B cell (primary cell): ENCODE data around the gene RASSF9. TPM values are rescaled to one million over a fixed set of nuclear protein-coding genes. Genes with fewer than 3 reads are reported as not detected.

Source experiments
- ATAC-seq: fragments of 200-7000 bp; cut with Tn5 transposase; one replicate; pipeline ENCODE4 v1.10.0; 2021; ENCODE audit warnings: low read depth, mild to moderate bottlenecking, moderate number of reproducible peaks, moderate library complexity
- CTCF ChIA-PET: fragments of 350-600 bp; sonication (Branson Sonifier 250); formaldehyde crosslinking; loops from one replicate; lab custom pipeline; 2021; ENCODE audit warnings: antibody characterized with exemption, inconsistent platforms; lab: Charles Lee
- POLR2A ChIA-PET: fragments of 350-600 bp; sonication (Branson Sonifier 250); formaldehyde crosslinking; loops from one replicate; lab custom pipeline; 2021; ENCODE audit warnings: antibody characterized with exemption; lab: Charles Lee
- DNase-seq: peaks from one replicate; pipeline ENCODE4 v3.0.0; 2013
- H2AFZ ChIP-seq: 2 replicates; pipeline ENCODE4 v1.6.1; 2012; ENCODE audit warnings: mild to moderate bottlenecking, low read depth, low read length; ENCODE audit not compliant: insufficient read depth, poor library complexity, severe bottlenecking
- H3K27ac ChIP-seq, 2 donors: 1 replicate in 1 of 2; 2 replicates in 1 of 2; pipeline ENCODE4 v1.5.1; 2012 to 2013; ENCODE audit warnings: low read length in 2 of 2, mild to moderate bottlenecking in 2 of 2, moderate library complexity in 1 of 2
- H3K27me3 ChIP-seq, 4 experiments: fragments of 200-600 bp in 1 of 4; sonication (generic) in 1 of 4; replicated peaks in 1 of 4; 1 replicate in 2 of 4; 2 replicates in 2 of 4; pipeline versions ENCODE4 v1.6.1 to v1.7.0; 2013 to 2016; ENCODE audit warnings: low read length in 3 of 4, mild to moderate bottlenecking in 2 of 4, mixed read lengths in 1 of 4, moderate library complexity in 1 of 4; ENCODE audit not compliant: insufficient read depth in 4 of 4, control insufficient read depth in 3 of 4; ENCODE audit errors: control extremely low read depth in 1 of 4
- H3K36me3 ChIP-seq, 2 experiments: replicated peaks in 1 of 2; 1 replicate in 1 of 2; 2 replicates in 1 of 2; pipeline versions ENCODE4 v1.6.1 to v1.7.1; 2013; ENCODE audit warnings: low read length in 1 of 2; ENCODE audit not compliant: insufficient read depth in 2 of 2, control insufficient read depth in 1 of 2; ENCODE audit errors: control extremely low read depth in 1 of 2, extremely low read depth in 1 of 2
- H3K4me1 ChIP-seq, 2 donors: fragments of 200-600 bp in 1 of 2; sonication (generic) in 1 of 2; 1 replicate in 1 of 2; 2 replicates in 1 of 2; pipeline versions ENCODE4 v1.5.1 to v1.6.1; 2013 to 2017; ENCODE audit warnings: low read length in 2 of 2; ENCODE audit not compliant: control insufficient read depth in 2 of 2, insufficient read depth in 2 of 2
- H3K4me2 ChIP-seq: replicated peaks from 2 replicates; pipeline ENCODE3; 2012; ENCODE audit warnings: mild to moderate bottlenecking, low read depth, low read length; ENCODE audit not compliant: poor library complexity, severe bottlenecking
- H3K4me3 ChIP-seq, 5 experiments: fragments of 200-600 bp in 1 of 5; sonication (generic) in 1 of 5; 1 replicate in 3 of 5; 2 replicates in 2 of 5; pipeline versions ENCODE4 v1.5.1 to v1.7.0; 2011 to 2016; ENCODE audit warnings: low read length in 4 of 5, mild to moderate bottlenecking in 4 of 5, low read depth in 2 of 5, control low read depth in 1 of 5, moderate library complexity in 1 of 5; ENCODE audit not compliant: insufficient read depth in 1 of 5; ENCODE audit errors: control extremely low read depth in 1 of 5, extremely low read depth in 1 of 5
- H3K79me2 ChIP-seq: fragments of 200-600 bp; sonication (generic); one replicate; pipeline ENCODE4 v1.6.0; 2016; ENCODE audit warnings: low read length; ENCODE audit not compliant: control insufficient read depth, insufficient read depth
- H3K9ac ChIP-seq: fragments of 200-600 bp; sonication (generic); 2 replicates; pipeline ENCODE4 v1.6.1; 2017; ENCODE audit warnings: mild to moderate bottlenecking, low read length, moderate library complexity
- H3K9me3 ChIP-seq, 3 donors: one replicate each; pipeline versions ENCODE4 v1.6.1 to v1.7.1; 2013; ENCODE audit warnings: low read length in 2 of 3; ENCODE audit not compliant: control insufficient read depth in 2 of 3, insufficient read depth in 1 of 3; ENCODE audit errors: control extremely low read depth in 1 of 3
- H4K20me1 ChIP-seq: 2 replicates; pipeline ENCODE4 v1.6.0; 2012; ENCODE audit warnings: mild to moderate bottlenecking, low read length; ENCODE audit not compliant: insufficient read depth, control insufficient read depth, poor library complexity, severe bottlenecking
- H3K27ac Mint-ChIP-seq: one replicate; pipeline ENCODE4 v1.8.0; 2021; ENCODE audit warnings: mixed read lengths
- H3K27me3 Mint-ChIP-seq: one replicate; pipeline ENCODE4 v1.8.0; 2021; ENCODE audit warnings: mixed read lengths
- H3K4me1 Mint-ChIP-seq: one replicate; pipeline ENCODE4 v1.8.0; 2021; ENCODE audit warnings: mixed read lengths
- H3K4me3 Mint-ChIP-seq: one replicate; pipeline ENCODE4 v1.8.0; 2021; ENCODE audit warnings: mixed read lengths
- H3K9me3 Mint-ChIP-seq: one replicate; pipeline ENCODE4 v1.8.0; 2022; ENCODE audit warnings: mixed read lengths; ENCODE audit not compliant: insufficient read depth
- EZH2 ChIP-seq: IDR thresholded peaks from 2 replicates; pipeline ENCODE4 v1.6.1; 2012; ENCODE audit warnings: borderline replicate concordance, low read depth, mild to moderate bottlenecking, moderate library complexity, low read length; ENCODE audit not compliant: insufficient read depth, poor library complexity, severe bottlenecking
- WGBS: methylation state at CpG from one replicate; pipeline ENCODE4 v1.1.5; 2013; ENCODE audit warnings: missing lambda C conversion rate; ENCODE audit not compliant: insufficient coverage; 5-methylcytosine and 5-hydroxymethylcytosine counted together
- intact Hi-C: fragments of 100-400 bp; cut with micrococcal nuclease; formaldehyde crosslinking; loops from one replicate; pipeline ENCODE4 v1.10.0; 2022
- polyA plus RNA-seq: library from polyadenylated mRNA; depleted of rRNA; stranded (reverse); fragments of >200 nt; gene quantifications from 2 replicates; pipeline ENCODE4 v1.2.3, GENCODE V29; 2012
- total RNA-seq, 2 donors: library from RNA; stranded (reverse); fragments of 120-200 nt in 1 of 2; gene quantifications; 1 replicate in 1 of 2; 2 replicates in 1 of 2; pipeline versions ENCODE4 v1.2.3 to v1.2.4, GENCODE V29; 2013 to 2022
- TF ChIP-seq, protein P1 (sequence below): fragments of 200-600 bp; IDR thresholded peaks from one replicate; pipeline ENCODE4 v1.8.0; 2022; ENCODE audit warnings: antibody characterized with exemption, mild to moderate bottlenecking

Gene RASSF9
- total and polyA plus RNA-seq, 2 donors (not counting 1 experiment from before 2014, with no cell fraction given), result not detected

DNA sequence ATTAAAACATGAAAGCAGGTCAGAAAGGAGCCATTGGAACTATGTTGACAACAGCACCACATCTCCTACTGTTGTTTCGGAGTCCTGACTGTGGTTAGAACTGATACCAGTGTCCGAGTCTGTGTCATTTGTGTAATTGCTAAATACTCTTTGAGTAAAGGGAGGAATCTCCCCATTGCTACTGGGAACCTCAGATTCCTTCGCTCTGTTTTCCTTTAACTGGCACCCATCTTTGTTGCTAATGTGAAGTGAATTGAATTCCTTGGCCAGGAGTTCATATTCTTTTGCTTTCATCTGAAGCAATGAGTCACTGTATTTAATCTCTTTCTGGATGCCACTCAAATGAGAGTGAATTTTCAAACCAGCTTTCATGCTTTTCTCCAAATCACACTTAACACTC is 31.5 kb downstream of the RASSF9 start:
- Mint-ChIP-seq H3K27me3 (no peaks in the 10 kb centered on the region), H3K4me1 (no peaks in the 10 kb centered on the region), H3K27ac (no peak overlapping the region), H3K9me3 (peaks cover 3% of the 10 kb centered on the region), H3K4me3 (no peak overlapping the region)
- no CpG with 5 or more reads among the region's 3 CpGs for WGBS
- H4K20me1 ChIP-seq, result no peaks in the 10 kb centered on the region
- H3K4me2 ChIP-seq, result no peak overlapping the region
- H3K9ac ChIP-seq, result no peak overlapping the region
- H3K9me3 ChIP-seq, result no peaks in the 10 kb centered on the region
- ChIA-PET CTCF (no interaction called here), POLR2A (no interaction called here)
- H3K36me3 ChIP-seq, result no peaks in the 10 kb centered on the region
- no peak overlapping the region for H2AFZ ChIP-seq
- no peak for TF ChIP-seq EZH2
- TF ChIP-seq, protein P1, sequence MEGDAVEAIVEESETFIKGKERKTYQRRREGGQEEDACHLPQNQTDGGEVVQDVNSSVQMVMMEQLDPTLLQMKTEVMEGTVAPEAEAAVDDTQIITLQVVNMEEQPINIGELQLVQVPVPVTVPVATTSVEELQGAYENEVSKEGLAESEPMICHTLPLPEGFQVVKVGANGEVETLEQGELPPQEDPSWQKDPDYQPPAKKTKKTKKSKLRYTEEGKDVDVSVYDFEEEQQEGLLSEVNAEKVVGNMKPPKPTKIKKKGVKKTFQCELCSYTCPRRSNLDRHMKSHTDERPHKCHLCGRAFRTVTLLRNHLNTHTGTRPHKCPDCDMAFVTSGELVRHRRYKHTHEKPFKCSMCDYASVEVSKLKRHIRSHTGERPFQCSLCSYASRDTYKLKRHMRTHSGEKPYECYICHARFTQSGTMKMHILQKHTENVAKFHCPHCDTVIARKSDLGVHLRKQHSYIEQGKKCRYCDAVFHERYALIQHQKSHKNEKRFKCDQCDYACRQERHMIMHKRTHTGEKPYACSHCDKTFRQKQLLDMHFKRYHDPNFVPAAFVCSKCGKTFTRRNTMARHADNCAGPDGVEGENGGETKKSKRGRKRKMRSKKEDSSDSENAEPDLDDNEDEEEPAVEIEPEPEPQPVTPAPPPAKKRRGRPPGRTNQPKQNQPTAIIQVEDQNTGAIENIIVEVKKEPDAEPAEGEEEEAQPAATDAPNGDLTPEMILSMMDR, result no peak
- no peaks in the 10 kb centered on the region for H3K27me3 ChIP-seq
- no peaks in the 10 kb centered on the region for H3K4me1 ChIP-seq
- H3K4me3 ChIP-seq, result no peak overlapping the region
- H3K27ac ChIP-seq, result no peak overlapping the region
- ATAC-seq, result no peak
- intact Hi-C loops, result no loop called here
- no peaks in the 10 kb centered on the region for H3K79me2 ChIP-seq
- DNase-seq, result no peak

DNA sequence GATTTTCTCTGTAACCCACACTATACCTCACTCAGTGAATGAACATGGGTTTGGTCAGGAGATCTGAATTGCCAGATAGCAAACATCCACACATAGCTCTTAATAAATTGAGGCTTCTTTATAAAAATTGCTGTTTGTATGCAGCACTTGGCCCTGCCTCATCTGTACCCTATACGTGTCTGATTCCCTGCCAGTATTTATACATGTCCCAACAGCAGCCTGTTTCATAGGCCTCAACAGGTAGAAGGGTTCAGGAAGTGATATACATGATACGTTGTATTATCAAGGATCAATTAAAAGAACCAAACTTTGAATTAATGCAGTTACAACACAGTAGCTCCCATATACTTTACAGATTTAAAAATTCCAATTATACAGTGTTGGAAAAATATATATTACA is 32.3 kb downstream of the RASSF9 start:
- no peak overlapping the region for H2AFZ ChIP-seq
- POLR2A ChIA-PET, result no interaction called here

More for the DNA sequence above, 32.3 kb downstream of the RASSF9 start:
- H4K20me1 ChIP-seq, result no peaks in the 10 kb centered on the region
- no peaks in the 10 kb centered on the region for H3K9me3 ChIP-seq
- H3K4me1 ChIP-seq, result no peaks in the 10 kb centered on the region
- ATAC-seq (no peak), DNase-seq (no peak)
- intact Hi-C loops, result no loop called here
- no peaks in the 10 kb centered on the region for H3K79me2 ChIP-seq
- no peak overlapping the region for H3K4me3 ChIP-seq
- Mint-ChIP-seq H3K4me3 (no peak overlapping the region), H3K4me1 (no peaks in the 10 kb centered on the region), H3K27me3 (no peaks in the 10 kb centered on the region), H3K27ac (no peak overlapping the region), H3K9me3 (peaks cover 3% of the 10 kb centered on the region)
- no peak overlapping the region for H3K9ac ChIP-seq
- TF ChIP-seq, protein P1, result no peak
- TF ChIP-seq EZH2, result no peak
- H3K36me3 ChIP-seq, result no peaks in the 10 kb centered on the region
- no peaks in the 10 kb centered on the region for H3K27me3 ChIP-seq
- CTCF ChIA-PET, result no interaction called here
- WGBS, result no CpG with 5 or more reads among the region's 2 CpGs
- H3K4me2 ChIP-seq, result no peak overlapping the region
- no peak overlapping the region for H3K27ac ChIP-seq
